ENCODE results near the gene HOXA7.

DNA sequence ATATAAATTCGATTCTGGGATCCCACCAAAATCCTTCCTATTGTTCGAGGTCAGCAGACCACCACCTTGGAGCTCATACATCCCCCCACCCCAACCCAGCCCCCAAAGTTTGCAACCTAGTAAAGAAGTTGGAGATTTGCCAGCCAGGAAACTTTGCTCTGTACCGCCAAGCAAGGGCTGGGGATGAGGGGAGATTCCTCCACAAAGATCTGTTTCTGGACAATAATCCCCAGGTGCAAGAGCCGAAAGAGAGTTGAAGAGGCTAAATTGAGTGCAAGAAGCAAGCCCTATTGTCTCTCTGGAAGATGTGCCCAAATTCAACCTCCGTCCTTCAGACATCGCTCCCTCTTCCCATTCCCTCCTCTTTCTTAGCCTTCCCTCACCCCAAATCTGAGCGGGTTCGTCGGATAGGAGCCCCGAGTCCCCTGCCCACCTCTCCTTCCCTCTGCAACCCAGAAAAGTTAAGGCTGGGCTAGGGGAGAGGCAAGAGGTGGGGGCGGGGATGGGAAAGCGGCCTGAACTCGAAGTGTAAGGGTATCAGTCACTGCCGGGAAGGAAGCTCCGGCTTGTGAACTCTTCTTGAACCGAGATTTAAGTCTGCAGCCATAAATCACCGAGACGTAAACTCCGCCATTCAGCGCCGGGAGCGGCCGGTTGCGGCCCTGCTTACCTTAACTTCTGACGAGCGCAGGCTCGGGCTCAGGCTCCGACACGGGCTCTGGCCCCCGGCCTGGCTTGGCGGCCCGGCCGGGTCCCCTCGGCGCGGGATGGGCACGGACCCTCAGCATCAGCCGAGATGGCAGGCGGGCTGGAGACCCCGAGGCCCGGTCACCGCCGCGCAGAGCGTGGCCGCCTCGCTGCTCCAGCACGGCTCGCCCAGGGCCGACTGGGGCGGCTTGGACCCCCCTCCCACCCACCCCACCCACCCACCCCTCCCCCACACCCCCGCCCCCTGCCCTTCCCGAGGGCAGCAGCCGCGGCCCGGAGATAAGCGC lies 43.2 kb downstream of the HOXA7 start:
- no peak for TF ChIP-seq EP300 (IDR thresholded peaks at IDR 0.05; ENCODE audit: borderline replicate concordance in 1 of 2, low read depth in 2 of 2, low read length in 2 of 2)
- TF ChIP-seq SUZ12 (IDR thresholded peaks at IDR 0.05; ENCODE audit: low read length): peak; percentile 99
- no peak for TF ChIP-seq POLR2A (IDR thresholded peaks at IDR 0.05; ENCODE audit: control extremely low read depth in 1 of 2, low read depth in 2 of 2, low read length in 2 of 2)
- no peak for TF ChIP-seq CTCF (IDR thresholded peaks at IDR 0.05; ENCODE audit: control extremely low read depth in 1 of 3, insufficient read depth in 1 of 3, low read depth in 1 of 3, low read length in 3 of 3)
- TF ChIP-seq RAD21 (IDR thresholded peaks at IDR 0.05 in 1 of 2, conservative IDR thresholded peaks at IDR 0.05 in 1 of 2; ENCODE audit: low read depth in 2 of 2, low read length in 2 of 2): no peak

Measured in H1 (cell line).